Heart left ventricle (tissue), 16 donors: ENCODE results near the gene IRS2. TPM values are rescaled to one million over a fixed set of nuclear protein-coding genes. Genes with fewer than 3 reads are reported as not detected.

Experiments
- ATAC-seq, 4 donors: fragments of 200-7000 bp; cut with Tn5 transposase; one replicate each; pipeline ENCODE4 v1.9.1; 2020 to 2022; ENCODE audit warnings: moderate library complexity in 4 of 4, mild to moderate bottlenecking in 3 of 4, moderate number of reproducible peaks in 1 of 4
- DNase-seq, 5 donors: peaks; one replicate each; pipeline ENCODE4 v3.0.0-alpha.2; 2020
- H3K27ac ChIP-seq, 12 donors: fragments of 200-600 bp; sonication (generic) in 4 of 12; one replicate each; pipeline versions ENCODE4 v1.5.0 to v1.8.0; 2016 to 2022; ENCODE audit warnings: mild to moderate bottlenecking in 2 of 12
- H3K27me3 ChIP-seq, 9 donors: fragments of 200-600 bp; sonication (generic) in 2 of 9; one replicate each; pipeline versions ENCODE4 v1.5.1 to v1.8.0; 2016 to 2022; ENCODE audit warnings: mild to moderate bottlenecking in 3 of 9
- H3K36me3 ChIP-seq, 9 donors: fragments of 200-600 bp; sonication (generic) in 2 of 9; one replicate each; pipeline versions ENCODE4 v1.5.0 to v1.8.0; 2018 to 2022; ENCODE audit warnings: mild to moderate bottlenecking in 2 of 9
- H3K4me1 ChIP-seq, 12 donors: fragments of 200-600 bp; sonication (generic) in 4 of 12; one replicate each; pipeline versions ENCODE4 v1.5.0 to v1.8.0; 2016 to 2022; ENCODE audit warnings: mild to moderate bottlenecking in 3 of 12
- H3K4me3 ChIP-seq, 12 donors: fragments of 200-600 bp; sonication (generic) in 4 of 12; one replicate each; pipeline versions ENCODE4 v1.5.0 to v1.8.0; 2017 to 2022; ENCODE audit warnings: mild to moderate bottlenecking in 9 of 12, moderate library complexity in 4 of 12
- H3K9me3 ChIP-seq, 12 donors: fragments of 200-600 bp; sonication (generic) in 4 of 12; one replicate each; pipeline versions ENCODE4 v1.5.0 to v1.8.0; 2016 to 2022; ENCODE audit warnings: mild to moderate bottlenecking in 1 of 12
- CTCF ChIP-seq, 12 donors: fragments of 200-600 bp; sonication (generic) in 4 of 12; IDR thresholded peaks; one replicate each; pipeline versions ENCODE4 v1.5.0 to v1.8.0; 2018 to 2022; ENCODE audit warnings: antibody characterized with exemption in 12 of 12, mild to moderate bottlenecking in 5 of 12
- POLR2A ChIP-seq, 2 donors: fragments of 450-650 bp; IDR thresholded peaks; one replicate each; pipeline ENCODE4 v1.6.1; 2017; ENCODE audit warnings: antibody characterized with exemption in 2 of 2, mild to moderate bottlenecking in 2 of 2, moderate library complexity in 2 of 2
- WGBS, 4 donors: extraction: QIAGEN DNeasy Blood & Tissue Kit in 2 of 4; methylation state at CpG; one replicate each; pipeline versions ENCODE4 v1.1.5 to v1.1.7; 2013 to 2018; 5-methylcytosine and 5-hydroxymethylcytosine counted together
- intact Hi-C, 10 donors: fragments of 100-400 bp; cut with DNase I; formaldehyde crosslinking; loops; one replicate each; pipeline versions ENCODE4 v1.11.1 to v1.14.2; 2022
- polyA plus RNA-seq, 2 donors: library from polyadenylated mRNA; stranded (reverse); fragments of 200-250 nt; gene quantifications; one replicate each; pipeline ENCODE4 v1.2.3, GENCODE V29; 2013
- total RNA-seq, 9 donors: library from RNA; depleted of rRNA in 2 of 9; stranded (reverse); fragments of >200 nt in 2 of 9; fragmentation: NEBNext Ultra II Directional in 3 of 9; extraction: Animal tissue kit (Norgen Biotek cat#: 25700) in 3 of 9; gene quantifications; one replicate each; pipeline versions ENCODE4 v1.1.0 to v1.2.4, GENCODE V29; 2016 to 2023
- donor health status: ischemic (EF 13 %, LVEDD 7.1; RV severe dilation, severe dysfunction).
- donor health status: healthy with polysubstance abuse.
- donor health status: DM: no; HTN: yes; CAD: no.
- donor health status: DM: no; HTN: no; CAD: no.
- donor health status: ischemic (EF 25% LVEDD 6.9; RV normal size, moderate dysfunction).
- donor health status: ischemic (EF 25% LVEDD 5.7; RV mildly dilated, moderate dysfunction).
- donor health status: healthy.
- donor health status: DM: yes; HTN: yes; CAD: no.
- donor health status: ischemic (EF 35%, LVEDD 5.7; RV mildly dilated, moderate dysfunction).
- donor health status: nonischemic (EF 11% LVEDD 7.7; RV severe dilation, severe dysfunction).
- donor health status: DM: yes; HTN: yes; CAD: no.
- donor health status: PGD.
- donor health status: ischemic (EF 29% LVEDD 5.4; RV normal size, mild dysfunction).
- donor health status: nonischemic (EF 23%, LVEDD 6.1; RV moderate dilation, normal function).

The IRS2 gene
- total and polyA plus RNA-seq, 11 donors = 3.4 to 54.9 (median 14.4) TPM

- intact Hi-C loops = no loop called here
Observed at GRCh38 chr13:109768176-109768575, 18.2 kb downstream of the IRS2 start.

GRCh38 chr13:109767023-109767422 is 19.4 kb downstream of the IRS2 start:
- Histone ChIP-seq H3K4me1 (peaks cover 0 to 40% (median 16%) of the 10 kb centered on the region in 12 donors), H3K9me3 (no peaks in the 10 kb centered on the region), H3K27me3 (no peaks in the 10 kb centered on the region), H3K27ac (no peak overlapping the region), H3K36me3 (peaks cover 0 to 12% (median 3%) of the 10 kb centered on the region in 9 donors), H3K4me3 (no peak overlapping the region)
- ATAC-seq (peak in 3 of 4 donors; percentile 19 to 30 (median 27)), DNase-seq (no peak)
- intact Hi-C loops = no loop called here
- 48 to 58% (median 57%) methylated on average over 5 of the region's 5 CpGs for WGBS, 4 donors
- TF ChIP-seq CTCF (IDR thresholded peaks at IDR 0.05) (no peak), POLR2A (IDR thresholded peaks at IDR 0.05) (no peak)

More at GRCh38 chr13:109768176-109768575, 18.2 kb downstream of the IRS2 start:
- WGBS, 4 donors = 94 to 100% (median 95%) methylated on average over 2 of the region's 2 CpGs
- no peak for TF ChIP-seq CTCF (IDR thresholded peaks at IDR 0.05)
- no peak for TF ChIP-seq POLR2A (IDR thresholded peaks at IDR 0.05)
- no peak overlapping the region for H3K4me3 ChIP-seq
- H3K27me3 ChIP-seq = no peaks in the 10 kb centered on the region
- H3K36me3 ChIP-seq = peaks cover 0 to 16% (median 4%) of the 10 kb centered on the region in 9 donors
- H3K27ac ChIP-seq = no peak overlapping the region
- H3K4me1 ChIP-seq = peaks cover 0 to 35% (median 16%) of the 10 kb centered on the region in 12 donors
- DNase-seq = no peak
- ATAC-seq = no peak
- H3K9me3 ChIP-seq = no peaks in the 10 kb centered on the region

GRCh38 chr13:109764470-109765291 is 21.7 kb downstream of the IRS2 start:
- peak in 4 of 12 donors; percentile 8 to 34 (median 22) for TF ChIP-seq CTCF (IDR thresholded peaks at IDR 0.05)
- no peak for TF ChIP-seq POLR2A (IDR thresholded peaks at IDR 0.05)
- WGBS, 4 donors = 64 to 73% (median 69%) methylated on average over 10 of the region's 10 CpGs
- Histone ChIP-seq H3K4me1 (peaks cover 0 to 46% (median 15%) of the 10 kb centered on the region in 12 donors), H3K27me3 (no peaks in the 10 kb centered on the region), H3K9me3 (no peaks in the 10 kb centered on the region), H3K36me3 (no peaks in the 10 kb centered on the region), H3K27ac (no peak overlapping the region), H3K4me3 (no peak overlapping the region)
- intact Hi-C loops = no loop called here
- ATAC-seq (peak; percentile 38 to 69 (median 60)), DNase-seq (no peak)

GRCh38 chr13:109764045-109764444 is 22.3 kb downstream of the IRS2 start:
- intact Hi-C loops = no loop called here
- 73 to 78% (median 77%) methylated on average over 7 of the region's 7 CpGs for WGBS, 4 donors
- Histone ChIP-seq H3K27ac (no peak overlapping the region), H3K4me1 (peaks cover 0 to 43% (median 15%) of the 10 kb centered on the region in 12 donors), H3K9me3 (no peaks in the 10 kb centered on the region), H3K36me3 (no peaks in the 10 kb centered on the region), H3K27me3 (no peaks in the 10 kb centered on the region), H3K4me3 (no peak overlapping the region)
- TF ChIP-seq POLR2A (IDR thresholded peaks at IDR 0.05) (no peak), CTCF (IDR thresholded peaks at IDR 0.05) (no peak)
- no peak for ATAC-seq
- DNase-seq = no peak
